Measurements from ENCODE around the gene USP11. TPM values are rescaled to one million over a fixed set of nuclear protein-coding genes. Genes with fewer than 3 reads are reported as not detected.

The USP11 gene
- total and polyA plus RNA-seq, 2 donors: 26.7 to 40.9 TPM

DNA sequence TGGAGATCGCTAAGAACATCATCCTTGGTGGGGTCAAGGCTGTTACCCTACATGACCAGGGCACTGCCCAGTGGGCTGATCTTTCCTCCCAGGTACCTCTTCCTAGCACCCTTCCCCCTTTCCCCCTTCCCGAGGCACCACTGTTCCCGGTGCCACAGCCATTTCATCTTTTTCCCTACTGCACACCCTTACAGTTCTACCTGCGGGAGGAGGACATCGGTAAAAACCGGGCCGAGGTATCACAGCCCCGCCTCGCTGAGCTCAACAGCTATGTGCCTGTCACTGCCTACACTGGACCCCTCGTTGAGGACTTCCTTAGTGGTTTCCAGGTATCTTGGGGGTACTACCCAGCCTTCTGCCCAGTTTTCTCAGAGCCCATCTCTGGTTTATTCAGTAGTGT, 33.5 kb upstream of the USP11 start:
- H3K4me3 ChIP-seq (ENCODE audit: low read length in 2 of 2): no peak overlapping the region
- peaks cover 9 to 28% of the 10 kb centered on the region in 2 donors for H3K4me1 ChIP-seq (ENCODE audit: control insufficient read depth in 2 of 2, insufficient read depth in 2 of 2, low read length in 2 of 2)

GRCh38 chrX:47200385-47201150, 32.2 kb upstream of the USP11 start:
- H3K4me1 ChIP-seq (ENCODE audit: control insufficient read depth in 2 of 2, insufficient read depth in 2 of 2, low read length in 2 of 2): peaks cover 8 to 17% of the 10 kb centered on the region in 2 donors

More for the DNA sequence above, 33.5 kb upstream of the USP11 start:
- Histone ChIP-seq H3K27me3 (ENCODE audit: control insufficient read depth in 2 of 2, insufficient read depth in 1 of 2, low read length in 1 of 2) (no peaks in the 10 kb centered on the region), H3K36me3 (ENCODE audit: control insufficient read depth in 2 of 2, insufficient read depth in 2 of 2, low read length in 1 of 2) (peaks cover 72 to 73% of the 10 kb centered on the region in 2 donors), H3K27ac (ENCODE audit: low read depth in 1 of 2, low read length in 1 of 2) (no peak overlapping the region), H3K9me3 (ENCODE audit: control insufficient read depth in 2 of 2, insufficient read depth in 1 of 2, low read length in 1 of 2) (no peaks in the 10 kb centered on the region)
- WGBS: 97% methylated on average over 10 of the region's 10 CpGs
- DNase-seq (ENCODE audit: low read depth in 6 of 9, low spot score in 9 of 9): no peak

DNA sequence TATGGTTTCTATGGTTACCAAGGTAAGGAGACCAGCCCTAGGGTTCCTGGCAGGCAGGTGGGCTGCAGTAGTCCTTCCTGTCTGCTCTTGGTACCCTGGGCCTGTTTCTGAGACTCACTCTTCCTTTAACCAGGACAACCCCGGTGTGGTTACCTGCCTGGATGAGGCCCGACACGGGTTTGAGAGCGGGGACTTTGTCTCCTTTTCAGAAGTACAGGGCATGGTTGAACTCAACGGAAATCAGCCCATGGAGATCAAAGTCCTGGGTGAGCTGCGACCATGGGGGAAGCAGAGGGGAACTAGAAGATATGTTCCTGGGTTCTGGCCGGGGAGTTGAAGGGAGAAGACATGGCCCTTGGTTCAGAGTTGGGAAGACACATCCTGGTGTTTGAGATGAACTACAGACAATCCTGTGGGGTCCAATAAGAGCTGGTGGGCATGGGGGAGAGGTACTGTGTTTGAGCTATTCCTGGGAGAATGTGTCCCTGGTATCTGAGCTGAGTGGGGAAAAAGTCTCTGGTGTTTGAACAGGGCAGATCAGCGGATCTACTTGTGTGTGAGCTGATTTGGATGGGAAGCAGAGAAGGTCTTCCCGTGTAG, 31.4 kb upstream of the USP11 start:
- Histone ChIP-seq H3K4me1 (ENCODE audit: control insufficient read depth in 2 of 2, insufficient read depth in 2 of 2, low read length in 2 of 2) (peaks cover 0 to 8% of the 10 kb centered on the region in 2 donors), H3K27me3 (ENCODE audit: control insufficient read depth in 2 of 2, insufficient read depth in 1 of 2, low read length in 1 of 2) (no peaks in the 10 kb centered on the region), H3K27ac (ENCODE audit: low read depth in 1 of 2, low read length in 1 of 2) (no peak overlapping the region), H3K4me3 (ENCODE audit: low read length in 2 of 2) (no peak overlapping the region), H3K36me3 (ENCODE audit: control insufficient read depth in 2 of 2, insufficient read depth in 2 of 2, low read length in 1 of 2) (peaks cover 91% of the 10 kb centered on the region in 2 donors), H3K9me3 (ENCODE audit: control insufficient read depth in 2 of 2, insufficient read depth in 1 of 2, low read length in 1 of 2) (no peaks in the 10 kb centered on the region)
- DNase-seq (ENCODE audit: low read depth in 6 of 9, low spot score in 9 of 9): no peak
- WGBS: 88% methylated on average over 9 of the region's 9 CpGs

More at GRCh38 chrX:47200385-47201150, 32.2 kb upstream of the USP11 start:
- Histone ChIP-seq H3K36me3 (ENCODE audit: control insufficient read depth in 2 of 2, insufficient read depth in 2 of 2, low read length in 1 of 2) (peaks cover 84 to 85% of the 10 kb centered on the region in 2 donors), H3K9me3 (ENCODE audit: control insufficient read depth in 2 of 2, insufficient read depth in 1 of 2, low read length in 1 of 2) (no peaks in the 10 kb centered on the region), H3K4me3 (ENCODE audit: low read length in 2 of 2) (no peak overlapping the region), H3K27ac (ENCODE audit: low read depth in 1 of 2, low read length in 1 of 2) (no peak overlapping the region), H3K27me3 (ENCODE audit: control insufficient read depth in 2 of 2, insufficient read depth in 1 of 2, low read length in 1 of 2) (no peaks in the 10 kb centered on the region)
- whole genome bisulfite sequencing: 96% methylated on average over 9 of the region's 9 CpGs
- no peak for DNase-seq (ENCODE audit: low read depth in 6 of 9, low spot score in 9 of 9)

DNA sequence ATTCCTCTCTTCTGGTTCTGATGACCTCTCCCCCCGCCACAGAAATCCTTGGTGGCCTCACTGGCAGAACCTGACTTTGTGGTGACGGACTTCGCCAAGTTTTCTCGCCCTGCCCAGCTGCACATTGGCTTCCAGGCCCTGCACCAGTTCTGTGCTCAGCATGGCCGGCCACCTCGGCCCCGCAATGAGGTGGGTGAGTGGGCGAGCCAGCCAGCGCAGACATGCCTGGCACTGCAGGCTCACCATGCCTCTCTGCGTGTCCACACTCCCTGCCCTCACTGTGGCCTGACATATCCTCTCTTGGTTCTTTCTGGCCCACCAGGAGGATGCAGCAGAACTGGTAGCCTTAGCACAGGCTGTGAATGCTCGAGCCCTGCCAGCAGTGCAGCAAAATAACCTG, 30.5 kb upstream of the USP11 start:
- Histone ChIP-seq H3K36me3 (ENCODE audit: control insufficient read depth in 2 of 2, insufficient read depth in 2 of 2, low read length in 1 of 2) (peaks cover 85 to 91% of the 10 kb centered on the region in 2 donors), H3K9me3 (ENCODE audit: control insufficient read depth in 2 of 2, insufficient read depth in 1 of 2, low read length in 1 of 2) (no peaks in the 10 kb centered on the region), H3K27ac (ENCODE audit: low read depth in 1 of 2, low read length in 1 of 2) (no peak overlapping the region), H3K4me1 (ENCODE audit: control insufficient read depth in 2 of 2, insufficient read depth in 2 of 2, low read length in 2 of 2) (peaks cover 0 to 4% of the 10 kb centered on the region in 2 donors), H3K27me3 (ENCODE audit: control insufficient read depth in 2 of 2, insufficient read depth in 1 of 2, low read length in 1 of 2) (no peaks in the 10 kb centered on the region), H3K4me3 (ENCODE audit: low read length in 2 of 2) (no peak overlapping the region)
- 99% methylated on average over 11 of the region's 11 CpGs for WGBS
- DNase-seq (ENCODE audit: low read depth in 6 of 9, low spot score in 9 of 9): no peak

DNA sequence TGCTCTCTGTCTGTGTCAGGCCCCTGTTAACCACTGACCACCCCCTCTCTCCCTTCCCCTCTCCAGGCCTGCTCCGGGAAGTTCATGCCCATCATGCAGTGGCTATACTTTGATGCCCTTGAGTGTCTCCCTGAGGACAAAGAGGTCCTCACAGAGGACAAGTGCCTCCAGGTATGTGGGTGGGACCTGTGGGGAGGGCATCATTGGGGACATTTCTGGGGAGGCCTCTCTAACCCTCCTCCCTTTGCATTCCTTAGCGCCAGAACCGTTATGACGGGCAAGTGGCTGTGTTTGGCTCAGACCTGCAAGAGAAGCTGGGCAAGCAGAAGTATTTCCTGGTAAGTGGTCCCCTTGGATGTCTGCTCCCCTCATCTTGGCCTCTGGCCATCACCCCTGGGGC, 29.9 kb upstream of the USP11 start:
- no peaks in the 10 kb centered on the region for H3K9me3 ChIP-seq (ENCODE audit: control insufficient read depth in 2 of 2, insufficient read depth in 1 of 2, low read length in 1 of 2)
- H3K27me3 ChIP-seq (ENCODE audit: control insufficient read depth in 2 of 2, insufficient read depth in 1 of 2, low read length in 1 of 2): no peaks in the 10 kb centered on the region
- peaks cover 86 to 91% of the 10 kb centered on the region in 2 donors for H3K36me3 ChIP-seq (ENCODE audit: control insufficient read depth in 2 of 2, insufficient read depth in 2 of 2, low read length in 1 of 2)
- H3K27ac ChIP-seq (ENCODE audit: low read depth in 1 of 2, low read length in 1 of 2): no peak overlapping the region
- no peak for DNase-seq (ENCODE audit: low read depth in 6 of 9, low spot score in 9 of 9)
- no peak overlapping the region for H3K4me3 ChIP-seq (ENCODE audit: low read length in 2 of 2)
- 71% methylated on average over 4 of the region's 4 CpGs for WGBS
- no peaks in the 10 kb centered on the region for H3K4me1 ChIP-seq (ENCODE audit: control insufficient read depth in 2 of 2, insufficient read depth in 2 of 2, low read length in 2 of 2)

DNA sequence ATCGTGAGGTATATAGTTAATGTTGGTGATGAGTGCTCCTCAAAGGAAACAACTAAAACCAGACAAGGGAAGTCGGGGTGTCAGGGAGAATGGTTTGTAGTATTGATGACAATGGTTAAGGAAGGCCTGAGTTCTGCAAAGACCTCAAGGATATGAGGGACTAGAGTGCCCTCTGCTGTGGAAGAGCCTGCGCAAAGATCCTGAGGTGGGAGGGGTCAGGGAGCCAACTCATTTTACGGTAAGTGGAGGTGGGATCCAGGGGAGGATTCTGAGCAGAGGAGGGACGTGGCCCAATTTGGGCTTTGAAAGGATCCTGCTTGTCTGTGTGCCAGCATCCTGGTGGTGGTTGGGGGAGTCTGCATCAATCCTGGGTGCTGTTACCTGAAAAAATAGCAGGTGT, 27.8 kb upstream of the USP11 start:
- H3K4me1 ChIP-seq (ENCODE audit: control insufficient read depth in 2 of 2, insufficient read depth in 2 of 2, low read length in 2 of 2): no peaks in the 10 kb centered on the region
- H3K4me3 ChIP-seq (ENCODE audit: low read length in 2 of 2): no peak overlapping the region
- H3K9me3 ChIP-seq (ENCODE audit: control insufficient read depth in 2 of 2, insufficient read depth in 1 of 2, low read length in 1 of 2): no peaks in the 10 kb centered on the region
- WGBS: 93% methylated on average over 5 of the region's 5 CpGs
- H3K27me3 ChIP-seq (ENCODE audit: control insufficient read depth in 2 of 2, insufficient read depth in 1 of 2, low read length in 1 of 2): no peaks in the 10 kb centered on the region
- peaks cover 81 to 89% of the 10 kb centered on the region in 2 donors for H3K36me3 ChIP-seq (ENCODE audit: control insufficient read depth in 2 of 2, insufficient read depth in 2 of 2, low read length in 1 of 2)
- no peak overlapping the region for H3K27ac ChIP-seq (ENCODE audit: low read depth in 1 of 2, low read length in 1 of 2)
- DNase-seq (ENCODE audit: low read depth in 6 of 9, low spot score in 9 of 9): no peak

DNA sequence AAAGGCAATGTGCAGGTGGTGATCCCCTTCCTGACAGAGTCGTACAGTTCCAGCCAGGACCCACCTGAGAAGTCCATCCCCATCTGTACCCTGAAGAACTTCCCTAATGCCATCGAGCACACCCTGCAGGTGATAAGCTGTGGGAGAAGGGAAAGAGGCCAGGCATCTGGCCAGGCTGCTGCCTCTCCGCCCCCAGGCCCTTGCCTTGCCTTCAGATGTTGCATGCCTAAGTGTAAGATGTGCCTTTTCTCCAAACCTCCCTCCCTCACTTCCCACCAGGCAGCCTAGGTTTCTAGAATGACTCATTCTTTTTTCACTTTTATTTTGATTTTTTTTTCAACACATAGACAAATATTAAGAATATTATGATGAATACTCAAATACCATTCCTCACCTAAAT, 26.5 kb upstream of the USP11 start:
- WGBS: 92% methylated on average over 3 of the region's 3 CpGs
- Histone ChIP-seq H3K4me3 (ENCODE audit: low read length in 2 of 2) (no peak overlapping the region), H3K4me1 (ENCODE audit: control insufficient read depth in 2 of 2, insufficient read depth in 2 of 2, low read length in 2 of 2) (no peaks in the 10 kb centered on the region), H3K27ac (ENCODE audit: low read depth in 1 of 2, low read length in 1 of 2) (no peak overlapping the region), H3K9me3 (ENCODE audit: control insufficient read depth in 2 of 2, insufficient read depth in 1 of 2, low read length in 1 of 2) (no peaks in the 10 kb centered on the region), H3K36me3 (ENCODE audit: control insufficient read depth in 2 of 2, insufficient read depth in 2 of 2, low read length in 1 of 2) (peaks cover 80 to 89% of the 10 kb centered on the region in 2 donors), H3K27me3 (ENCODE audit: control insufficient read depth in 2 of 2, insufficient read depth in 1 of 2, low read length in 1 of 2) (no peaks in the 10 kb centered on the region)
- DNase-seq (ENCODE audit: low read depth in 6 of 9, low spot score in 9 of 9): no peak

- Histone ChIP-seq H3K27ac (ENCODE audit: low read depth in 1 of 2, low read length in 1 of 2) (no peak overlapping the region), H3K9me3 (ENCODE audit: control insufficient read depth in 2 of 2, insufficient read depth in 1 of 2, low read length in 1 of 2) (no peaks in the 10 kb centered on the region), H3K4me1 (ENCODE audit: control insufficient read depth in 2 of 2, insufficient read depth in 2 of 2, low read length in 2 of 2) (no peaks in the 10 kb centered on the region), H3K4me3 (ENCODE audit: low read length in 2 of 2) (no peak overlapping the region), H3K36me3 (ENCODE audit: control insufficient read depth in 2 of 2, insufficient read depth in 2 of 2, low read length in 1 of 2) (peaks cover 79 to 88% of the 10 kb centered on the region in 2 donors), H3K27me3 (ENCODE audit: control insufficient read depth in 2 of 2, insufficient read depth in 1 of 2, low read length in 1 of 2) (no peaks in the 10 kb centered on the region)
- DNase-seq (ENCODE audit: low read depth in 6 of 9, low spot score in 9 of 9): no peak
- WGBS: 90% methylated on average over 12 of the region's 12 CpGs
Measured at GRCh38 chrX:47208108-47208507, 24.7 kb upstream of the USP11 start.

DNA sequence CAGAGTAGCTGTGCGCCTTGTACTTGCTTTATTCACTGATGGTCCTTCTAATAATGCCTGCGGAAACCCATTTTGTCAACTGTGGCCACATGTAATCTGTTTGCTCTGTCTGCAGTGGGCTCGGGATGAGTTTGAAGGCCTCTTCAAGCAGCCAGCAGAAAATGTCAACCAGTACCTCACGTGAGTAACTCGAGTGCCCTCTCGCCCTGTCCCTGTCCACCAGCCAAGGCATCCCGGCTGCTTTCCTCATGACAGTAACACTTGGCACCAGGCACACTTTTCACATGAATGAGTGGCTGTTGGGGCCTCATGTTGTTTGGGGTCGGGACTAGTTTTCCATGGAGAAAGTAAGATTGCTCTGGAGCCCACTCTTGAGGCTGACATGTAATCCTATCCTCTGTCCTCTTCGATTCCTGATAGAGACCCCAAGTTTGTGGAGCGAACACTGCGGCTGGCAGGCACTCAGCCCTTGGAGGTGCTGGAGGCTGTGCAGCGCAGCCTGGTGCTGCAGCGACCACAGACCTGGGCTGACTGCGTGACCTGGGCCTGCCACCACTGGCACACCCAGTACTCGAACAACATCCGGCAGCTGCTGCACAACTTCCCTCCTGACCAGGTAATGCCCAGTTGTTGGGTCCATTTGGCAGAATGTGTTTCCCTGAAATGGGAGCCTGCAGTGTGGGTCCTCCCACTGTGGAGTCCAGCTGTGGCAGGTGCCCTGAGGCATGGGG, 23.1 kb upstream of the USP11 start:
- Histone ChIP-seq H3K4me3 (ENCODE audit: low read length in 2 of 2) (no peak overlapping the region), H3K9me3 (ENCODE audit: control insufficient read depth in 2 of 2, insufficient read depth in 1 of 2, low read length in 1 of 2) (no peaks in the 10 kb centered on the region), H3K27me3 (ENCODE audit: control insufficient read depth in 2 of 2, insufficient read depth in 1 of 2, low read length in 1 of 2) (no peaks in the 10 kb centered on the region), H3K27ac (ENCODE audit: low read depth in 1 of 2, low read length in 1 of 2) (no peak overlapping the region), H3K4me1 (ENCODE audit: control insufficient read depth in 2 of 2, insufficient read depth in 2 of 2, low read length in 2 of 2) (no peaks in the 10 kb centered on the region), H3K36me3 (ENCODE audit: control insufficient read depth in 2 of 2, insufficient read depth in 2 of 2, low read length in 1 of 2) (peaks cover 82 to 90% of the 10 kb centered on the region in 2 donors)
- DNase-seq (ENCODE audit: low read depth in 6 of 9, low spot score in 9 of 9): no peak
- 98% methylated on average over 16 of the region's 16 CpGs for WGBS

Measured in thymus (tissue), 11 donors.